ENCODE results near the gene TSGA10IP.

TSGA10IP gene

GRCh38 chr11:66008468-66009101 lies 63.3 kb downstream of the TSGA10IP start:
- no peak for FAIRE-seq

Measured in TTC549 (cell line).